Gastroesophageal sphincter (tissue), 4 donors: ENCODE results near the gene APELA. TPM values are rescaled to one million over a fixed set of nuclear protein-coding genes. Genes with fewer than 3 reads are reported as not detected.

Experiments
- ATAC-seq: fragments of 150-250 bp; one replicate; pipeline ENCODE4 v1.9.1; 2016; ENCODE audit warnings: mild to moderate bottlenecking, moderate library complexity
- H3K27ac ChIP-seq, 4 donors: fragments of 200-600 bp; sonication (generic) in 3 of 4; 1 replicate in 3 of 4; 2 replicates in 1 of 4; pipeline ENCODE4 v1.5.1; 2016 to 2019
- H3K27me3 ChIP-seq: fragments of 200-600 bp; sonication (generic); one replicate; pipeline ENCODE4 v1.5.1; 2019
- H3K36me3 ChIP-seq, 2 donors: fragments of 200-600 bp; sonication (generic); one replicate each; pipeline ENCODE4 v1.5.1; 2019; ENCODE audit warnings: control low read depth in 1 of 2
- H3K4me1 ChIP-seq, 3 donors: fragments of 200-600 bp; sonication (generic); 1 replicate in 2 of 3; 2 replicates in 1 of 3; pipeline ENCODE4 v1.5.1; 2016 to 2019; ENCODE audit warnings: control low read depth in 2 of 3
- H3K4me3 ChIP-seq, 2 donors: fragments of 200-600 bp; sonication (generic); one replicate each; pipeline ENCODE4 v1.5.1; 2019; ENCODE audit warnings: mild to moderate bottlenecking in 1 of 2, moderate library complexity in 1 of 2
- H3K9me3 ChIP-seq, 3 donors: fragments of 200-600 bp; sonication (generic); one replicate each; pipeline ENCODE4 v1.5.1; 2017 to 2019; ENCODE audit warnings: control low read depth in 2 of 3
- CTCF ChIP-seq, 4 experiments: fragments of 200-600 bp in 2 of 4; fragments of 450-650 bp in 2 of 4; sonication (generic) in 1 of 4; IDR thresholded peaks; one replicate each; pipeline ENCODE4 v1.5.1; 2017 to 2019; ENCODE audit warnings: antibody characterized with exemption in 4 of 4, mild to moderate bottlenecking in 2 of 4, moderate library complexity in 2 of 4
- EP300 ChIP-seq: sonication (generic); formaldehyde crosslinking; IDR thresholded peaks from one replicate; pipeline ENCODE4 v1.6.1; 2017; ENCODE audit warnings: antibody characterized with exemption, mild to moderate bottlenecking
- POLR2A ChIP-seq, 2 donors: fragments of 450-650 bp; IDR thresholded peaks; one replicate each; pipeline ENCODE4 v1.6.1; 2017; ENCODE audit warnings: antibody characterized with exemption in 2 of 2, mild to moderate bottlenecking in 2 of 2, moderate library complexity in 1 of 2
- POLR2AphosphoS5 ChIP-seq: sonication (generic); formaldehyde crosslinking; IDR thresholded peaks from one replicate; pipeline ENCODE4 v1.6.1; 2017; ENCODE audit warnings: antibody characterized with exemption
- WGBS, 2 donors: methylation state at CpG; one replicate each; pipeline ENCODE4 v1.1.5; 2018; ENCODE audit warnings: low coverage in 1 of 2; 5-methylcytosine and 5-hydroxymethylcytosine counted together
- total RNA-seq, 4 donors: library from RNA; depleted of rRNA; stranded (reverse); fragments of >200 nt; gene quantifications; one replicate each; pipeline ENCODE4 v1.1.0, GENCODE V29; 2016

The APELA gene, protein sequence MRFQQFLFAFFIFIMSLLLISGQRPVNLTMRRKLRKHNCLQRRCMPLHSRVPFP
- not detected for total RNA-seq

DNA sequence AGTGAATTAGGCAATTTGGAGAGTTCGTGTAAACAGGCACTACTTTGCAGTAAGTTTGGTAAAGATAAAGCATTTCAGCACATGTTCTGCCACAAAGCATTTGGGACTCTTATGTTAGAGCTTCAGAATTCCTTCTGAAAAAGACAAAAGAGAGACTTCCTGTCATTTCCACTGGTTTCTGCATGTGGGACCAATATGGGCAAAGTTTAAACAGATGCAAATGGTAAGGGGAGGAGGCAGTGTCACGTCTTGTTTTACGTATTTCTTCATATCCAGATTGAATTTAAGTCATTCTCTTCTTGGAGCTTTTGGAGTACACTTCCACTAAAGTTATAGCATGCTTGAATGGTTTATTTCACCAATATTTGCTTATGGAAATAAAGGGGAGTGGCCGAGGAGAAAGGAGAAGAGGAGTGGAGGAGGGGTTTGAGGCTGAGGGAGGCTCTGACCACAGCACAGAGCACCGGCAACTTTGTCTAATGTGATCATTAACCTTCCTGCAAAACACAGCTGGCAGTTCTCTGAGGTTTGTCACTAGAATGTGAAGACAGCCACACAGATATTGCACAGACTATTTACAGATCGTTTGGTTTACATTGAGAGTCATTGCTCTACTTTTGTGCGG is at the start of gene APELA:
APELA (plus strand) TSS at position 479 of the 625 bp plus-strand sequence. CDS start 154 bp downstream, outside the sequence.
- 30 to 31% methylated on average over 5 to 7 of the region's 7 CpGs for WGBS, 2 donors
- Histone ChIP-seq H3K9me3 (no peaks in the 10 kb centered on the region), H3K4me1 (no peaks in the 10 kb centered on the region), H3K27ac (no peak within 1 kb of the TSS), H3K36me3 (no peaks in the 10 kb centered on the region), H3K4me3 (no peak within 1 kb of the TSS), H3K27me3 (no peaks in the 10 kb centered on the region)
- TF ChIP-seq POLR2AphosphoS5 (no peak), EP300 (no peak)
- ATAC-seq, result no peak

GRCh38 chr4:164828955-164829354 is 48.0 kb upstream of the APELA start:
- Histone ChIP-seq H3K27ac (no peak overlapping the region), H3K4me3 (no peak overlapping the region), H3K4me1 (no peaks in the 10 kb centered on the region), H3K36me3 (no peaks in the 10 kb centered on the region), H3K27me3 (no peaks in the 10 kb centered on the region), H3K9me3 (no peaks in the 10 kb centered on the region)
- 70 to 83% methylated on average over 3 of the region's 3 CpGs for WGBS, 2 donors
- TF ChIP-seq EP300 (no peak), POLR2A (IDR thresholded peaks at IDR 0.05) (no peak), CTCF (IDR thresholded peaks at IDR 0.05) (no peak), POLR2AphosphoS5 (no peak)
- ATAC-seq, result no peak

DNA sequence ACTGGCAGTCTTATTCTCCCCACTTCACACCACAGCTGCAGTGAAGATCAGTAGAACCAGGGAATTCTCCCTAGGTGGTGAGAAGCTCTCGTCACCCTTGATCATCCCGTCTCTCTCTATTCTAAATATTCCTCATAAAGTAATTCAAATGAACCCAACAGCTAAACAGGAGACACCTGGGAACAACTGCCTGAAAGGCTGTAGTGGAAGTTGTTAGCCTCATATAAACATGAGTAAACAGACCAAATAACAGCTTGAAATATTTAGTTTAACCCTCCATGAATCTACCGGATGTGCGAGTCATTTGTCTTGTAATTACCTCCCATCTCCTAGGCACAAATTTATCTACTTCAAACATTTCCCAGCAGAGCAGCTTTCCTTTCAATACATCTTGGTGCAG is 30.4 kb upstream of the APELA start:
- ATAC-seq, result no peak
- Histone ChIP-seq H3K36me3 (no peaks in the 10 kb centered on the region), H3K9me3 (no peaks in the 10 kb centered on the region), H3K27me3 (peaks cover 3% of the 10 kb centered on the region), H3K4me3 (no peak overlapping the region), H3K27ac (no peak overlapping the region), H3K4me1 (no peaks in the 10 kb centered on the region)
- TF ChIP-seq POLR2AphosphoS5, result no peak
- TF ChIP-seq EP300, result no peak
- no peak for TF ChIP-seq CTCF (IDR thresholded peaks at IDR 0.05)
- TF ChIP-seq POLR2A (IDR thresholded peaks at IDR 0.05), result no peak
- WGBS, 2 donors, result 24 to 41% methylated on average over 4 of the region's 4 CpGs

GRCh38 chr4:164847016-164847415 is 30.0 kb upstream of the APELA start:
- Histone ChIP-seq H3K4me3 (no peak overlapping the region), H3K27me3 (peaks cover 3% of the 10 kb centered on the region), H3K36me3 (no peaks in the 10 kb centered on the region), H3K9me3 (no peaks in the 10 kb centered on the region), H3K4me1 (no peaks in the 10 kb centered on the region), H3K27ac (no peak overlapping the region)
- TF ChIP-seq CTCF (IDR thresholded peaks at IDR 0.05), result no peak
- no peak for TF ChIP-seq POLR2A (IDR thresholded peaks at IDR 0.05)
- ATAC-seq, result no peak
- WGBS, 2 donors, result 32 to 52% methylated on average over 3 of the region's 3 CpGs

DNA sequence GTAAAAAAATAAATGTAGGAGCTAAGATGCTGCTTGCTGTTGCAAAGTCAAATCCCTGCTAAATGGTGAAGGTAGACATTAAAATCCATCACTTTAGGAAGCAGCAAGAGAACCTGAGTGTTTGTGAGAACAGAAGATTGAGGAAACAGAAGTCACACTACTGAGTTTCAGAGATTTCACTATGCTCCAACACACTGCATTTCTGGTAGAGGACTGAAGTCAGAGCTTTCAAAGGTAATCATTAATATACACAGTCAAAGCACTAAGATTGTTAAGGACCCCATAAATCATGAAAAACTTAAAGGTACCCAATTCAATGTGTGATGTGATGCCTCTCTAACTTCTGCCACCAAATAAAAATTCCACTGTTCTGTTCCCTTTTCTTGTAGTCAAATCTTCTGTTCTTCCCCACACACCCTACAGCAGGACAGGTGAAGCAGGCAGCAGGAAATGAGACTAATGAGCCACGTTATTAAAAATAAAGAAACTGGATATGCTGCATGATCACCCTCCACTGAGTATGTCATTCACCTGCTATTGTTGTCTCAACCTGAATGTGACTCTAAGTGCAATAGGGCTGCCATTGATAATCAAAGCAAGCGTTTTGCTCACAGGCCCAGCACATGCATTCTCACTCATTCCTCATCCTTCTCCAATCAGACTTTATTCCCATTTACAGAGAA is 28.9 kb upstream of the APELA start:
- Histone ChIP-seq H3K4me3 (no peak overlapping the region), H3K9me3 (no peaks in the 10 kb centered on the region), H3K27ac (no peak overlapping the region), H3K36me3 (no peaks in the 10 kb centered on the region), H3K27me3 (no peaks in the 10 kb centered on the region), H3K4me1 (no peaks in the 10 kb centered on the region)
- no peak for ATAC-seq
- TF ChIP-seq POLR2AphosphoS5 (no peak), POLR2A (IDR thresholded peaks at IDR 0.05) (no peak), CTCF (IDR thresholded peaks at IDR 0.05) (no peak)
- 58 to 84% methylated on average over 2 of the region's 2 CpGs for WGBS, 2 donors
